ENCODE measurements around the gene ARHGAP24. TPM values are rescaled to one million over a fixed set of nuclear protein-coding genes. Genes with fewer than 3 reads are reported as not detected.

The ARHGAP24 gene
- total and polyA plus RNA-seq, 2 donors (not counting 3 experiments of a cell fraction or from before 2014, with no cell fraction given), result 52.1 to 79.4 TPM

DNA sequence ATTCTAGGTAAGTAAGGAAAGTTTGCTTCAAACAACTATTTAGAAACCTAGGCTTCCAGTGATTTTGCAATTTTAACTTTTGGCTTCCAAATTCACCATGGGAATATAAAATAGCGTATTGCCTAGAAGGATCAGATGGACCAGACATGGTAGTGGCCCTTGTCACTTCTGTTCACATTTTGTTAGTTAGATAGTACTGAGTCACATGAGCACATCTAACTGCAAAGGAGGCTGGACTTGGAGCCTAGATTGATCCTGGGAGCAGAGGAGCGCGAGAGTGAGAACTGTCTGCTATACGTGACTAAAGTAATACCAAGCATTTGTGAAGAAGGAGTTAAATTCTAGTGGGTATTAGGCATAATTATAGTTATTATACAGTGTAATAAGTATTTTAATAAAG lies 102.4 kb downstream of the ARHGAP24 start:
- ChIA-PET CTCF (interaction anchor here (1.7 kb wide), 1 partner anchor 11 kb away, joined by 4 read pairs; no protein-coding TSS in a partner anchor), POLR2A (no interaction called here)

More for the DNA sequence above, 102.4 kb downstream of the ARHGAP24 start:
- Histone ChIP-seq H3K9ac (replicated peaks; ENCODE audit: extremely low read depth, insufficient read depth, low read length) (no peak overlapping the region), H3K4me1 (ENCODE audit: control insufficient read depth, extremely low read depth, insufficient read depth, low read length) (no peaks in the 10 kb centered on the region), H2AFZ (ENCODE audit: low read depth, low read length) (no peak overlapping the region), H3K4me2 (ENCODE audit: insufficient read depth, low read length) (no peak overlapping the region), H4K20me1 (replicated peaks; ENCODE audit: control insufficient read depth, extremely low read depth, insufficient read depth, low read length) (no peaks in the 10 kb centered on the region), H3K4me3 (replicated peaks in 1 of 3; ENCODE audit: insufficient read depth in 1 of 3, low read depth in 1 of 3, low read length in 3 of 3) (no peak overlapping the region), H3K27me3 (ENCODE audit: control insufficient read depth in 2 of 2, insufficient read depth in 2 of 2, low read length in 2 of 2) (peaks cover 2 to 9% of the 10 kb centered on the region in 2 experiments), H3K27ac (ENCODE audit: insufficient read depth, low read depth, low read length) (no peak overlapping the region), H3K36me3 (ENCODE audit: control insufficient read depth in 2 of 2, extremely low read depth in 1 of 2, insufficient read depth in 2 of 2, low read length in 2 of 2) (no peaks in the 10 kb centered on the region), H3K79me2 (ENCODE audit: control insufficient read depth, insufficient read depth, low read length) (no peaks in the 10 kb centered on the region), H3K9me3 (replicated peaks; ENCODE audit: control insufficient read depth, insufficient read depth, low read length) (no peaks in the 10 kb centered on the region), H3K9me1 (replicated peaks; ENCODE audit: control insufficient read depth, extremely low read depth, insufficient read depth, low read length) (no peaks in the 10 kb centered on the region)
- FAIRE-seq, result no peak
- TF ChIP-seq FOS (IDR thresholded peaks at IDR 0.05; ENCODE audit: borderline replicate concordance, insufficient read depth, low read length), result no peak
- TF ChIP-seq, protein P1, sequence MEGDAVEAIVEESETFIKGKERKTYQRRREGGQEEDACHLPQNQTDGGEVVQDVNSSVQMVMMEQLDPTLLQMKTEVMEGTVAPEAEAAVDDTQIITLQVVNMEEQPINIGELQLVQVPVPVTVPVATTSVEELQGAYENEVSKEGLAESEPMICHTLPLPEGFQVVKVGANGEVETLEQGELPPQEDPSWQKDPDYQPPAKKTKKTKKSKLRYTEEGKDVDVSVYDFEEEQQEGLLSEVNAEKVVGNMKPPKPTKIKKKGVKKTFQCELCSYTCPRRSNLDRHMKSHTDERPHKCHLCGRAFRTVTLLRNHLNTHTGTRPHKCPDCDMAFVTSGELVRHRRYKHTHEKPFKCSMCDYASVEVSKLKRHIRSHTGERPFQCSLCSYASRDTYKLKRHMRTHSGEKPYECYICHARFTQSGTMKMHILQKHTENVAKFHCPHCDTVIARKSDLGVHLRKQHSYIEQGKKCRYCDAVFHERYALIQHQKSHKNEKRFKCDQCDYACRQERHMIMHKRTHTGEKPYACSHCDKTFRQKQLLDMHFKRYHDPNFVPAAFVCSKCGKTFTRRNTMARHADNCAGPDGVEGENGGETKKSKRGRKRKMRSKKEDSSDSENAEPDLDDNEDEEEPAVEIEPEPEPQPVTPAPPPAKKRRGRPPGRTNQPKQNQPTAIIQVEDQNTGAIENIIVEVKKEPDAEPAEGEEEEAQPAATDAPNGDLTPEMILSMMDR (IDR thresholded peaks at IDR 0.05; ENCODE audit: extremely low read depth in 1 of 2, insufficient read depth in 1 of 2, low read depth in 1 of 2, low read length in 2 of 2), result no peak
- TF ChIP-seq EZH2 (IDR thresholded peaks at IDR 0.05; ENCODE audit: borderline replicate concordance, low read depth, low read length, severe bottlenecking), result no peak
- TF ChIP-seq, protein P2, sequence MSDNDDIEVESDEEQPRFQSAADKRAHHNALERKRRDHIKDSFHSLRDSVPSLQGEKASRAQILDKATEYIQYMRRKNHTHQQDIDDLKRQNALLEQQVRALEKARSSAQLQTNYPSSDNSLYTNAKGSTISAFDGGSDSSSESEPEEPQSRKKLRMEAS (IDR thresholded peaks at IDR 0.05; ENCODE audit: insufficient read depth, insufficient read length), result no peak
- no peak for TF ChIP-seq POLR2A (IDR thresholded peaks at IDR 0.05; ENCODE audit: low read depth, low read length)
- no peak for TF ChIP-seq POLR2AphosphoS5 (IDR thresholded peaks at IDR 0.05; ENCODE audit: insufficient read depth, low read depth, low read length)
- no peak for TF ChIP-seq GATA2 (IDR thresholded peaks at IDR 0.05; ENCODE audit: insufficient read depth, insufficient read length, low read depth, low read length)
- TF ChIP-seq JUN (IDR thresholded peaks at IDR 0.05; ENCODE audit: borderline replicate concordance, insufficient read depth, insufficient read length, low read depth), result no peak
- DNase-seq (ENCODE audit: low read depth, low spot score), result no peak
- intact Hi-C loops (cut with micrococcal nuclease) (no loop called here), dilution Hi-C loops (cut with MboI; ENCODE audit: extremely low pct_ligation_motif_present, low sequenced_read_pairs) (no loop called here)
- BruUV-seq (replicated peaks), result no TSS peak

Data from endothelial cell of umbilical vein (primary cell).